Neutrophil (primary cell): ENCODE data around the gene VNN1.
"Not testable (repeated sequence)": the region's sequence is repeated elsewhere in the genome, so short reads cannot be mapped to it uniquely, and the experiment has no call there.

Experiments
- H3K27ac ChIP-seq: fragments of 200-600 bp; sonication (generic); 2 replicates; pipeline ENCODE4 v1.5.1; 2016; ENCODE audit warnings: mild to moderate bottlenecking, moderate library complexity
- H3K27me3 ChIP-seq: fragments of 200-600 bp; sonication (generic); 2 replicates; pipeline ENCODE4 v1.6.0; 2016; ENCODE audit warnings: mild to moderate bottlenecking
- H3K36me3 ChIP-seq: fragments of 200-600 bp; sonication (generic); 2 replicates; pipeline ENCODE4 v1.5.1; 2017
- H3K4me1 ChIP-seq, 2 experiments: fragments of 200-600 bp in 1 of 2; sonication (generic) in 1 of 2; 1 replicate in 1 of 2; 2 replicates in 1 of 2; pipeline versions ENCODE4 v1.5.1 to v1.6.1; 2013 to 2016; ENCODE audit warnings: low read depth in 1 of 2, low read length in 1 of 2, mild to moderate bottlenecking in 1 of 2, moderate library complexity in 1 of 2; ENCODE audit not compliant: control insufficient read depth in 1 of 2, insufficient read depth in 1 of 2
- H3K4me3 ChIP-seq, 2 experiments: fragments of 200-600 bp in 1 of 2; sonication (generic) in 1 of 2; 1 replicate in 1 of 2; 2 replicates in 1 of 2; pipeline ENCODE4 v1.5.1; 2013 to 2016; ENCODE audit warnings: low read depth in 1 of 2, low read length in 1 of 2, mild to moderate bottlenecking in 1 of 2, moderate library complexity in 1 of 2
- H3K9me3 ChIP-seq: fragments of 200-600 bp; sonication (generic); 2 replicates; pipeline ENCODE4 v1.5.1; 2016
- TF ChIP-seq, protein P1 (sequence below): fragments of 200-600 bp; sonication (generic); IDR thresholded peaks from 2 replicates; pipeline ENCODE4 v1.5.1; 2016; ENCODE audit warnings: antibody characterized with exemption

The VNN1 gene

DNA sequence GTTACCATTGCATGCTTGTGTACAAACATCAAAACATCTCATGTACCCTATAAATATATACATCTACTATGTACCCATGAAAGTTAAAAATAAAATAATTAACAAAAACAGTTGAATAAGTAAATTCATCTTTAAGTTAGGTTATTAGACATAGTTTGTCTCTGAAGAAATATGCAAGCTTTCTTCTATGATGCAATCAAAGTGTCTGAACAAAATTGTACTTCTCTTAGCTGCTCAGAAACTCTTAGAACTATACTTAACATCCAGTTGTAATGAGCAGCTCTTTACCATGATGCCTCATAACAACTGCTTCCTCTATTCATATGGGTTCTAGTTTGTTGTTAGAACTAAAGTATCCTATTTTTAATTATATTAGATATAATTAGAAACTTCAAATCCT, 5.9 kb downstream of the VNN1 start:
- TF ChIP-seq, protein P1, sequence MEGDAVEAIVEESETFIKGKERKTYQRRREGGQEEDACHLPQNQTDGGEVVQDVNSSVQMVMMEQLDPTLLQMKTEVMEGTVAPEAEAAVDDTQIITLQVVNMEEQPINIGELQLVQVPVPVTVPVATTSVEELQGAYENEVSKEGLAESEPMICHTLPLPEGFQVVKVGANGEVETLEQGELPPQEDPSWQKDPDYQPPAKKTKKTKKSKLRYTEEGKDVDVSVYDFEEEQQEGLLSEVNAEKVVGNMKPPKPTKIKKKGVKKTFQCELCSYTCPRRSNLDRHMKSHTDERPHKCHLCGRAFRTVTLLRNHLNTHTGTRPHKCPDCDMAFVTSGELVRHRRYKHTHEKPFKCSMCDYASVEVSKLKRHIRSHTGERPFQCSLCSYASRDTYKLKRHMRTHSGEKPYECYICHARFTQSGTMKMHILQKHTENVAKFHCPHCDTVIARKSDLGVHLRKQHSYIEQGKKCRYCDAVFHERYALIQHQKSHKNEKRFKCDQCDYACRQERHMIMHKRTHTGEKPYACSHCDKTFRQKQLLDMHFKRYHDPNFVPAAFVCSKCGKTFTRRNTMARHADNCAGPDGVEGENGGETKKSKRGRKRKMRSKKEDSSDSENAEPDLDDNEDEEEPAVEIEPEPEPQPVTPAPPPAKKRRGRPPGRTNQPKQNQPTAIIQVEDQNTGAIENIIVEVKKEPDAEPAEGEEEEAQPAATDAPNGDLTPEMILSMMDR: no peak
- Histone ChIP-seq H3K36me3 (no peaks in the 10 kb centered on the region), H3K4me1 (peaks cover 44 to 55% of the 10 kb centered on the region in 2 experiments)

DNA sequence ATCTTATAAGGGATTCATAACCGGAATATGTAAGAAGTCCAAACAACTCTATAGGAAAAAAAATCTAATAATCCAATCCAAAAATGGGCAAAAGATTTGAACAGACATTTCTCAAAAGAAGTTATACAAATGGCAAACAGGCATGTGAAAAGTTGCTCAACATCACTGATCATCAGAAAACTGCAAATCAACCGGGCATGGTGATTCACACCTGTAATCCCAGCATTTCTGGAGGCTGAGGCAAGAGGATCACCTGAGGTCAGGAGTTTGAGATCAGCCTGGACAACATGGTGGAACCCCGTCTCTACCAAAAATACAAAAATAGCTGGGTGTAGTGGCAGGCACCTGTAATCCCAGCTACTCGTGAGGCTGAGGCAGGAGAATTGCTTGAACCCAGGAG, 7.1 kb downstream of the VNN1 start:
- not testable (repeated sequence) for H3K27ac ChIP-seq, H3K36me3 ChIP-seq, H3K27me3 ChIP-seq, H3K4me3 ChIP-seq, H3K9me3 ChIP-seq
- H3K4me1 ChIP-seq: peaks cover 32 to 42% of the 10 kb centered on the region in 2 experiments

More for the DNA sequence above, 5.9 kb downstream of the VNN1 start:
- no peak overlapping the region for H3K4me3 ChIP-seq
- H3K27ac ChIP-seq: peak overlapping the region; percentile 30
- no peaks in the 10 kb centered on the region for H3K27me3 ChIP-seq
- no peaks in the 10 kb centered on the region for H3K9me3 ChIP-seq

DNA sequence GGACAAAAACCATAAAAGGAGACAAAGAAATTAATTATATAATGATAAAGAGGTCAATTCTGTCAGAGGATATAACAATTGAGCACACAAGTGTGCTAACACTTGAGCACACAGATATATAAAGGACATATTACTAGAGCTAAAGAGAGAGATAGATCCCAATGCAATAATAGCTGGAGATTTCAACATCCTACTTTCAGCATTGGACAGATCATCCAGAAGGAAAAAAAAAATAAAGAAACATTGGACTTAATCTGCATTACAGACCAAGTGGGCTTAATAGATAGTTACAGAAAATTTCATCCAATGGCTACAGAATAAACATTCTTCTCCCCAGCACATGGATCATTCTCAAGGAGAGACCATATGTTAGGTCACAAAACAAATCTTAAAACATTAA, 9.9 kb downstream of the VNN1 start:
- Histone ChIP-seq H3K36me3 (no peaks in the 10 kb centered on the region), H3K4me1 (peaks cover 17 to 18% of the 10 kb centered on the region in 2 experiments), H3K4me3 (no peak overlapping the region), H3K27me3 (no peaks in the 10 kb centered on the region), H3K27ac (no peak overlapping the region), H3K9me3 (no peaks in the 10 kb centered on the region)
- TF ChIP-seq, protein P1: no peak

DNA sequence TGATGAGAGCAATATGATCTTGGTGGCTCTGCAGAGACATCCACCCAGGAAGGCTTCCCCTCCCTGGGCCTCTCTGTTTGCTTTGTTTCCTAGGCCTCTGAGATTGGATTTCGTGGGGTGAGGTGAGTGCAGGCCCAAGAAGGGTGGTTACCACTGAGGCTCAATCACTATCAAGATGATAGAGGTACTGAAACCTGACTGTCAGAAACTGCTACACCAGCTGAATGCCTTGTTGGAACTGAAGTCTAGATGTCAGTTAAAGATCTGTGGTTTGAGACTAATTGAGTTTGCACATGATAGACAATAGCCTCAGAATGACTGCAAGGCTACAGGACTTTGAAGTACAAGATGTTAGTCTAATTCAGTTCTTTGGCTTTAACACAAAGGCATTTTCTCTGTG, 15.2 kb downstream of the VNN1 start:
- Histone ChIP-seq H3K9me3 (no peaks in the 10 kb centered on the region), H3K4me3 (no peak overlapping the region), H3K36me3 (peaks cover 10% of the 10 kb centered on the region), H3K4me1 (peaks cover 0 to 3% of the 10 kb centered on the region in 2 experiments), H3K27me3 (no peaks in the 10 kb centered on the region), H3K27ac (peak overlapping the region; percentile 28)
- TF ChIP-seq, protein P1: no peak

DNA sequence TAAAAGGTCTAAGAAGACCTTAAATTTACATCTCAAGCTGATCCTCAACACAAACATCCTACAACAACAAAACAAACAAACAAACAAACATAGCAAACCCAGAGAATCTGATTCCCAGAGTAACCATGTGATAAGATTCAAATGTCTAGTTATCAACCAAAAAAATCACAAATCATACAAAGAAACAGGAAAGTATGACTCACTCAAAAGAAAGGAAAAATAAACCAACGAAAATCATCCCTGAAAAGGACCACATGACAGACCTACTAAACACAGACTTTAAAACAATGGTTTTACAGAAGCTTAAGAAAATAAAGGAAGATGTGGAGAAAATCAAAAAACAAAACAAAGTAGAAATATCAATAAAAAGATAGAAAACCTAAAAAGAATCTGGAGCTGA, 18.1 kb downstream of the VNN1 start:
- Histone ChIP-seq H3K27ac (no peak overlapping the region), H3K36me3 (peaks cover 34% of the 10 kb centered on the region), H3K4me3 (no peak overlapping the region), H3K9me3 (no peaks in the 10 kb centered on the region), H3K27me3 (no peaks in the 10 kb centered on the region), H3K4me1 (peaks cover 0 to 3% of the 10 kb centered on the region in 2 experiments)
- TF ChIP-seq, protein P1: no peak

DNA sequence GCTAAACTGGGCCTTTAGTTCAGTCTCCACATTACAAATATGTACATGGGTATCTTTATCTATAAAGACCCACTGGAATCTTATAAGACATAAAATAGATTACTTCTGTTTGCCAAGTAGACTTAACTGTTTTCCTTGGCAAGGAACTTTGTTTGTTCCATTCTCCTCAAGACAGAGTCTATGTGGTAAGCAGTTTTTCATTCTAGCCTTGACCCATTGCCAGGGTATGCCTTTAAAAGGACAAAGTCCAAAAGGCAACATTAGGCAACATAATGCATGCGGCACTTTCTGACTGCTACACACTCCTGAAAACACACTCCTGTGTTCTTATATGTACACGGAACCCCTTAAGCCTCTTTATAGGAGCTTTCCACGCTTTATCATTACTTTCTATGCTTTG, 20.4 kb downstream of the VNN1 start:
- no peak overlapping the region for H3K27ac ChIP-seq

More for the DNA sequence above, 20.4 kb downstream of the VNN1 start:
- TF ChIP-seq, protein P1: no peak
- no peaks in the 10 kb centered on the region for H3K4me1 ChIP-seq
- no peak overlapping the region for H3K4me3 ChIP-seq
- peaks cover 46% of the 10 kb centered on the region for H3K36me3 ChIP-seq
- H3K27me3 ChIP-seq: no peaks in the 10 kb centered on the region
- H3K9me3 ChIP-seq: no peaks in the 10 kb centered on the region
